CD4-positive, alpha-beta T cell treated with Interleukin-10 for 1 hour (primary cell): Measurements from ENCODE around the gene GPC1.

ENCODE experiments used
- DNase-seq: peaks from one replicate; pipeline ENCODE4 v3.0.0-alpha.2; 2020

The GPC1 gene

GRCh38 chr2:240458044-240458899 is 22.8 kb downstream of the GPC1 start:
- DNase-seq: no peak

GRCh38 chr2:240458900-240459391 is 23.5 kb downstream of the GPC1 start:
- no peak for DNase-seq

GRCh38 chr2:240459401-240460252 is 24.2 kb downstream of the GPC1 start:
- DNase-seq: no peak

- no peak for DNase-seq
Observed at GRCh38 chr2:240460253-240460711, 24.8 kb downstream of the GPC1 start.

GRCh38 chr2:240460781-240461431 is 25.4 kb downstream of the GPC1 start:
- no peak for DNase-seq

GRCh38 chr2:240461471-240462072 is 26.1 kb downstream of the GPC1 start:
- no peak for DNase-seq

GRCh38 chr2:240462073-240462706 is 26.7 kb downstream of the GPC1 start:
- DNase-seq: no peak

GRCh38 chr2:240462707-240463273 is 27.3 kb downstream of the GPC1 start:
- DNase-seq: no peak

- no peak for DNase-seq
Observed at GRCh38 chr2:240463274-240463865, 27.9 kb downstream of the GPC1 start.

GRCh38 chr2:240463866-240464481 is 28.5 kb downstream of the GPC1 start:
- DNase-seq: no peak

- DNase-seq: no peak
Observed at GRCh38 chr2:240464514-240465241, 29.2 kb downstream of the GPC1 start.

GRCh38 chr2:240465268-240465764 is 29.9 kb downstream of the GPC1 start:
- no peak for DNase-seq

- no peak for DNase-seq
Observed at GRCh38 chr2:240465765-240466578, 30.5 kb downstream of the GPC1 start.

GRCh38 chr2:240466579-240467148 is 31.2 kb downstream of the GPC1 start:
- DNase-seq: no peak

GRCh38 chr2:240467149-240467642 is 31.7 kb downstream of the GPC1 start:
- no peak for DNase-seq

- no peak for DNase-seq
Observed at GRCh38 chr2:240467659-240468302, 32.3 kb downstream of the GPC1 start.

GRCh38 chr2:240468303-240469238 is 33.1 kb downstream of the GPC1 start:
- no peak for DNase-seq
